ENCODE results near the gene KLF9. TPM values are rescaled to one million over a fixed set of nuclear protein-coding genes. Genes with fewer than 3 reads are reported as not detected.

KLF9 gene
- total and polyA plus RNA-seq, 9 of the 15 experiments (the other 6 are each of a cell fraction or from before 2014, with no cell fraction given), result 3.3 to 11.9 (median 6.9) TPM

DNA sequence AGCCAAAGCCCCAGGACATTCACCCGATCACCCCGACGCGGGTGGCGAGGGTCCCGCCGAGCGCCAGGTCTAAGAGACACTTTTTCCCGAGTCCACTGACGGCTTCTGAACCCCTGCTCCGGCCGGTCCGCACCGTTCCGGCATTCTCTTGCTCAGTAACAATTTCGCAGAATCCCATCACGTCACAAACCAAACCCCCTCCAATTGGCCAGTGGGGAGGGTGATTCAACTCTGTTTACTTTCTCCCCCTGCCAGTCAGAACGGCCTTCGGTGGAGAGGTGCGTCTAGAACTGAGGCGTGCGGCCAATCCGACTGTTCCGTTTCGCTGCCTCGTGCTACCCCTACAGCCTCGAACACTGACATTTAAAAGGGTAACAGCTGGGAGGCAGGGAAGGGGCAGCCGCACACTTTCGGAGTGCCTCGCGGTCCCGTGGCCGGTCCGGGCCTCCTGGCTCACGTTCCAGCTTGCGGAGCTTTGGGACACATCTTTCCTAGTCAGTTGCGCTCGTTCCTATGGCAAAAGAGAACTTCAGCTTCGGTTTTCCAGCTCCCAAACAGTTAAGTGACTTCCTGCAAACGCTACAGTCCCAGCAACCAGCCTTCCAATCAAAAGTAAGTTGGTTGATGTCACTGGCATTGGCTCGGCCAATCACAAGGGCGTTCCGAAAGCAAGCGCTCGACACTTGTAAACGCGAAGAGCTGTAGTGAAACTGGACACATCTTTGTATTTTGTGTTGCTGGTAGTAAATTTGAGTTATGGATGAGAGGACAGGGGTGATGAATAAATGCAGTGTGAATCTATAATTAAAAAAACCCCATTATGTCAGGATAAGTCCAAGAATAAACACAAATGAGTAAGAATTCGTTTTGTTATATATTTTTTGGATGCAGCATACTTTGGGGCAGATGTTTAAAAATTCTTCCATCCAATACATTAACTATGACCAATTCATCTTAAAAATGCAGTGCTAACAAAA is at the start of gene KLF9 (continued):
- TF ChIP-seq MTF1 (CRISPR knock-in tag; IDR thresholded peaks at IDR 0.05; ENCODE audit: borderline replicate concordance) (no peak), PHF21A (IDR thresholded peaks at IDR 0.05; ENCODE audit: borderline replicate concordance, low read depth) (peak; percentile 8; the same call in 1 of the 2 replicates), HNRNPLL (IDR thresholded peaks at IDR 0.05; ENCODE audit: low read depth, low read length, poor library complexity, severe bottlenecking) (peak; percentile 60), TBP (optimal IDR thresholded peaks at IDR 0.05; ENCODE audit: low read depth, low read length) (peak; percentile 73), HNRNPH1 (optimal IDR thresholded peaks at IDR 0.05; ENCODE audit: low read depth, low read length) (no peak), ZNF239 (CRISPR knock-in tag; IDR thresholded peaks at IDR 0.05) (no peak), DPF2 (IDR thresholded peaks at IDR 0.05) (0 out of 2 replicates have a peak, but pooled peaks have one; percentile 24), TSC22D4 (tag; IDR thresholded peaks at IDR 0.05) (no peak), ZNF274 (IDR thresholded peaks at IDR 0.05; ENCODE audit: borderline replicate concordance, low read depth, low read length) (no peak), TOE1 (IDR thresholded peaks at IDR 0.05; ENCODE audit: borderline replicate concordance) (peak; percentile 90), TOE1 (CRISPR knock-in tag; IDR thresholded peaks at IDR 0.05; ENCODE audit: borderline replicate concordance, low read depth) (0 out of 2 replicates have a peak, but pooled peaks have one; percentile 54), POU5F1 (IDR thresholded peaks at IDR 0.05; ENCODE audit: borderline replicate concordance, low read depth, low read length, partially characterized antibody) (no peak), TAL1 (IDR thresholded peaks at IDR 0.05) (no peak), NCOA2 (IDR thresholded peaks at IDR 0.05; ENCODE audit: partially characterized antibody in 2 of 2) (no peak), ZFP30 (CRISPR knock-in tag; IDR thresholded peaks at IDR 0.05; ENCODE audit: borderline replicate concordance) (no peak), RBM15 (IDR thresholded peaks at IDR 0.05; ENCODE audit: insufficient read depth, low read length) (no peak), ZNF3 (CRISPR knock-in tag; IDR thresholded peaks at IDR 0.05) (no peak), XRCC4 (IDR thresholded peaks at IDR 0.05; ENCODE audit: extremely low read depth, insufficient read depth, insufficient read length) (no peak), ZNF121 (CRISPR knock-in tag; conservative IDR thresholded peaks at IDR 0.05) (no peak), TARDBP (IDR thresholded peaks at IDR 0.05) (no peak), MYBL2 (IDR thresholded peaks at IDR 0.05; ENCODE audit: low read depth) (peak; percentile 64), MYBL2 (CRISPR knock-in tag; IDR thresholded peaks at IDR 0.05; ENCODE audit: borderline replicate concordance) (no peak), CSDE1 (IDR thresholded peaks at IDR 0.05) (0 out of 4 replicates have a peak, but pooled peaks of 1 of the 2 experiments have one; percentile 21)
- TF ChIP-seq, protein P1, sequence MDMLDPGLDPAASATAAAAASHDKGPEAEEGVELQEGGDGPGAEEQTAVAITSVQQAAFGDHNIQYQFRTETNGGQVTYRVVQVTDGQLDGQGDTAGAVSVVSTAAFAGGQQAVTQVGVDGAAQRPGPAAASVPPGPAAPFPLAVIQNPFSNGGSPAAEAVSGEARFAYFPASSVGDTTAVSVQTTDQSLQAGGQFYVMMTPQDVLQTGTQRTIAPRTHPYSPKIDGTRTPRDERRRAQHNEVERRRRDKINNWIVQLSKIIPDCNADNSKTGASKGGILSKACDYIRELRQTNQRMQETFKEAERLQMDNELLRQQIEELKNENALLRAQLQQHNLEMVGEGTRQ (CRISPR knock-in tag; IDR thresholded peaks at IDR 0.05), result no peak
- TF ChIP-seq, protein P2, sequence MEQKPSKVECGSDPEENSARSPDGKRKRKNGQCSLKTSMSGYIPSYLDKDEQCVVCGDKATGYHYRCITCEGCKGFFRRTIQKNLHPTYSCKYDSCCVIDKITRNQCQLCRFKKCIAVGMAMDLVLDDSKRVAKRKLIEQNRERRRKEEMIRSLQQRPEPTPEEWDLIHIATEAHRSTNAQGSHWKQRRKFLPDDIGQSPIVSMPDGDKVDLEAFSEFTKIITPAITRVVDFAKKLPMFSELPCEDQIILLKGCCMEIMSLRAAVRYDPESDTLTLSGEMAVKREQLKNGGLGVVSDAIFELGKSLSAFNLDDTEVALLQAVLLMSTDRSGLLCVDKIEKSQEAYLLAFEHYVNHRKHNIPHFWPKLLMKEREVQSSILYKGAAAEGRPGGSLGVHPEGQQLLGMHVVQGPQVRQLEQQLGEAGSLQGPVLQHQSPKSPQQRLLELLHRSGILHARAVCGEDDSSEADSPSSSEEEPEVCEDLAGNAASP (IDR thresholded peaks at IDR 0.05), result no peak
- TF ChIP-seq, protein P3, sequence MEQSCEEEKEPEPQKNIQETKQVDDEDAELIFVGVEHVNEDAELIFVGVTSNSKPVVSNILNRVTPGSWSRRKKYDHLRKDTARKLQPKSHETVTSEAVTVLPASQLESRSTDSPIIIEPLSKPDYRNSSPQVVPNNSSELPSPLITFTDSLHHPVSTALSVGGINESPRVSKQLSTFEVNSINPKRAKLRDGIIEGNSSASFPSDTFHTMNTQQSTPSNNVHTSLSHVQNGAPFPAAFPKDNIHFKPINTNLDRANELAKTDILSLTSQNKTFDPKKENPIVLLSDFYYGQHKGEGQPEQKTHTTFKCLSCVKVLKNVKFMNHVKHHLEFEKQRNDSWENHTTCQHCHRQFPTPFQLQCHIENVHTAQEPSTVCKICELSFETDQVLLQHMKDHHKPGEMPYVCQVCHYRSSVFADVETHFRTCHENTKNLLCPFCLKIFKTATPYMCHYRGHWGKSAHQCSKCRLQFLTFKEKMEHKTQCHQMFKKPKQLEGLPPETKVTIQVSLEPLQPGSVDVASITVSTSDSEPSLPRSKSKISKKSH (CRISPR knock-in tag; IDR thresholded peaks at IDR 0.05), result no peak
